Suprapubic skin (tissue), 4 donors: ENCODE measurements around the gene TRRAP. TPM values are rescaled to one million over a fixed set of nuclear protein-coding genes. Genes with fewer than 3 reads are reported as not detected.
A peak's percentile ranks its signal among the peaks of the same experiment; 100 is the strongest.

Experiments
- DNase-seq, 2 donors: peaks; one replicate each; pipeline ENCODE4 v3.0.0-alpha.2; 2019; ENCODE audit warnings: low spot score in 2 of 2
- H3K27ac ChIP-seq: fragments of 200-600 bp; sonication (generic); one replicate; pipeline ENCODE4 v1.5.1; 2019
- H3K27me3 ChIP-seq: fragments of 200-600 bp; sonication (generic); one replicate; pipeline ENCODE4 v1.5.1; 2019
- H3K36me3 ChIP-seq: fragments of 200-600 bp; sonication (generic); one replicate; pipeline ENCODE4 v1.5.1; 2019
- H3K4me1 ChIP-seq: fragments of 200-600 bp; sonication (generic); one replicate; pipeline ENCODE4 v1.5.1; 2019
- H3K4me3 ChIP-seq: fragments of 200-600 bp; sonication (generic); one replicate; pipeline ENCODE4 v1.5.1; 2019; ENCODE audit warnings: mild to moderate bottlenecking
- H3K9me3 ChIP-seq: fragments of 200-600 bp; sonication (generic); one replicate; pipeline ENCODE4 v1.5.1; 2019
- CTCF ChIP-seq, 2 donors: fragments of 200-600 bp in 1 of 2; fragments of 450-650 bp in 1 of 2; sonication (generic) in 1 of 2; IDR thresholded peaks; one replicate each; pipeline ENCODE4 v1.5.1; 2016 to 2019; ENCODE audit warnings: antibody characterized with exemption in 2 of 2, mild to moderate bottlenecking in 1 of 2, moderate library complexity in 1 of 2
- EP300 ChIP-seq: sonication (generic); formaldehyde crosslinking; IDR thresholded peaks from one replicate; pipeline ENCODE4 v1.6.1; 2017; ENCODE audit warnings: antibody characterized with exemption
- POLR2A ChIP-seq, 2 donors: fragments of 450-650 bp; IDR thresholded peaks; one replicate each; pipeline ENCODE4 v1.6.1; 2017; ENCODE audit warnings: antibody characterized with exemption in 2 of 2, mild to moderate bottlenecking in 2 of 2, moderate library complexity in 2 of 2
- POLR2AphosphoS5 ChIP-seq, 3 donors: sonication (generic); formaldehyde crosslinking; IDR thresholded peaks; one replicate each; pipeline ENCODE4 v1.6.1; 2017; ENCODE audit warnings: antibody characterized with exemption in 3 of 3
- WGBS: methylation state at CpG from one replicate; pipeline ENCODE4 v1.1.5; 2018; 5-methylcytosine and 5-hydroxymethylcytosine counted together
- total RNA-seq, 4 donors: library from RNA; depleted of rRNA; stranded (reverse); fragments of >200 nt; gene quantifications; one replicate each; pipeline ENCODE4 v1.1.0, GENCODE V29; 2016

The TRRAP gene
- total RNA-seq, 4 donors from 2014 or later = 46.2 to 97.1 (median 65.7) TPM

DNA sequence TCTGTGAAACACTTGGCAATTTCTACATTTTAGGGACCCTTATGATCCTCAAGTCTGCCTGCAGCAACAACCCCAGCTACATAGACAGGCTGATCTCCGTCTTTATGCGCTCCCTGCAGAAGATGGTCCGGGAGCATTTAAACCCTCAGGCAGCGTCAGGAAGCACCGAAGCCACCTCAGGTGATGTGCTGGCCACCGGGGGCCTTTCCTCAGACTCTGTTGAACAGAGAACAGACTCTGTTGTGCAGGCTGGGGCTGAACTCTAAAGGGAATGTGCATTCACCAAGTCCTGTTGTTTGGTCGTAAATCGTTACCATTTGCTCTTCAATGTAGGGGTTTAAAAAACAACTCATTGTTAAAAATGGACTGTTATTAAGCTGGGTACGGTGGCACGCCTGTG lies 86.3 kb downstream of the TRRAP start:
- WGBS = 94% methylated on average over 10 of the region's 10 CpGs
- H3K36me3 ChIP-seq = peaks cover 94% of the 10 kb centered on the region

DNA sequence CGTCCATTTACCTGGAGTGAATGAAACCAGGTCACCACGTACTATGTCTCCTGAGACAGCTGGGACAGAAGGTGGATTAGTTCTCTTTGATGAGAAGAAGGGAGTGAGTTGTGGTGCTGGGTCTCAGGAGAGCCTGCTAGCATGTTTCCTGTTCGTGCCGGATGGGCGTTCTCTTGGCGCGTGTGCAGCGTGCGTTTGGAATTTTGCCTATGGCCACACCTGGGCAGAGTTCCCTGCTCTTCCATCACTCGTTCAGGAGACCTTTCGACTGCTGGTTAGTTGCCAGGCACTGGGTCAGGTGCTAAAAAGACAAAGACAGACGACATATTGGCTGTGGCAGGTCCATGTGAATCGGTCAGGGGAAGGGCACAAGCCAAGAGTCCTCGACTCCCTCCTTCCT lies 90.3 kb downstream of the TRRAP start:
- no peaks in the 10 kb centered on the region for H3K9me3 ChIP-seq
- H3K36me3 ChIP-seq = peaks cover 99% of the 10 kb centered on the region
- no peak overlapping the region for H3K4me3 ChIP-seq
- H3K27me3 ChIP-seq = no peaks in the 10 kb centered on the region
- 54% methylated on average over 14 of the region's 14 CpGs for WGBS
- DNase-seq = no peak
- no peaks in the 10 kb centered on the region for H3K4me1 ChIP-seq
- TF ChIP-seq CTCF (IDR thresholded peaks at IDR 0.05) (no peak), EP300 (no peak), POLR2AphosphoS5 (IDR thresholded peaks at IDR 0.05) (no peak), POLR2A (IDR thresholded peaks at IDR 0.05) (no peak)
- no peak overlapping the region for H3K27ac ChIP-seq

More for the DNA sequence above, 86.3 kb downstream of the TRRAP start:
- no peaks in the 10 kb centered on the region for H3K9me3 ChIP-seq
- TF ChIP-seq EP300 = no peak
- TF ChIP-seq CTCF (IDR thresholded peaks at IDR 0.05) = no peak
- no peak for TF ChIP-seq POLR2AphosphoS5 (IDR thresholded peaks at IDR 0.05)
- no peak for TF ChIP-seq POLR2A (IDR thresholded peaks at IDR 0.05)
- no peaks in the 10 kb centered on the region for H3K4me1 ChIP-seq
- H3K27ac ChIP-seq = no peak overlapping the region
- no peak for DNase-seq
- H3K27me3 ChIP-seq = no peaks in the 10 kb centered on the region
- H3K4me3 ChIP-seq = no peak overlapping the region

DNA sequence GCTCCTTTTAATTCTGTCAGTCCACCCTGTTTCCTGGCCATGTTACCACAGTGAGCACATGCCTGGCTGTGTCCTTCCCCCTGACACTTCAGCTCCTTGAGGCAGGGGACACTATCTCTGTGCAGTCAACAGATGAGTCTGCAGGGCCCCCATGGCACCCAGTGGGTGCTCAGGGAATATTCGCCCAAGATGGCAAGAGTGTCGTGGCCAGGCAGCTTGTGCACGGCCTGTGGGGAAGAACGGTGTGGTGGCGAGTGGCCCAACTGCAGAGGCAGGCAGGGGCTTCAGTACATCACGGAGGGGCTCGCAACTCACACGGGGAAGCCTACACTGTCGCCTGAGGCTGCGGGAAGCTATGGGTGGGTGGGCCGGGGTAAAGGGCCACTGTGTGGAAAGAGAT lies 91.1 kb downstream of the TRRAP start:
- no CpG with 5 or more reads among the region's 11 CpGs for WGBS
- Histone ChIP-seq H3K27ac (no peak overlapping the region), H3K9me3 (no peaks in the 10 kb centered on the region), H3K36me3 (peaks cover 99% of the 10 kb centered on the region), H3K4me1 (no peaks in the 10 kb centered on the region), H3K4me3 (no peak overlapping the region), H3K27me3 (no peaks in the 10 kb centered on the region)
- no peak for TF ChIP-seq EP300
- no peak for TF ChIP-seq POLR2A (IDR thresholded peaks at IDR 0.05)
- TF ChIP-seq POLR2AphosphoS5 (IDR thresholded peaks at IDR 0.05) = no peak
- no peak for TF ChIP-seq CTCF (IDR thresholded peaks at IDR 0.05)
- DNase-seq = no peak

GRCh38 chr7:98970016-98970615 lies 91.8 kb downstream of the TRRAP start:
- H3K27me3 ChIP-seq = no peaks in the 10 kb centered on the region
- 88% methylated on average over 21 of the region's 24 CpGs for WGBS
- DNase-seq = no peak

DNA sequence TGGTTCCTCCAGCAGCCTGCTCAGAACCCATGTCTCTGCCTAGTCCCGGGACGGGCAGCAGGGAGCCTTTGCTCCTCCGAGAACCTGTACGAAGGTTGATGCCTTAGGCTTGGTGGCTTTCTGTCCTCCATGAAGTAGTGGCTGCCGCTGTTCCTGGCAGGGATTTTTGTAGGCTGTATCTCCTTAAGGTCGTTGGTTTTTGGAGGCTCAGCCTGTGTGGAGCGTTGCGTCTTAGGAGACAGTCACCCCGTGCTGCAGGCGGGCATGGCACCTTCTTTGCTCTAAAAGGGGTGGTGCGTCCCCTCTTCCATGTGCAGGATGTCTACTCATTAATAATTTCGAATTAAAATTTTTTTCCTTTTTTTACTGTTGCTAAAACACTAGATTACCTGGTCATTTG lies 92.5 kb downstream of the TRRAP start:
- Histone ChIP-seq H3K4me3 (no peak overlapping the region), H3K36me3 (peaks cover 99% of the 10 kb centered on the region), H3K4me1 (no peaks in the 10 kb centered on the region), H3K9me3 (no peaks in the 10 kb centered on the region), H3K27ac (no peak overlapping the region), H3K27me3 (no peaks in the 10 kb centered on the region)
- 89% methylated on average over 11 of the region's 12 CpGs for WGBS
- no peak for TF ChIP-seq POLR2AphosphoS5 (IDR thresholded peaks at IDR 0.05)
- TF ChIP-seq CTCF (IDR thresholded peaks at IDR 0.05) = no peak
- TF ChIP-seq EP300 = no peak
- TF ChIP-seq POLR2A (IDR thresholded peaks at IDR 0.05) = no peak
- DNase-seq = peak in 1 of 2 donors; percentile 69

More at GRCh38 chr7:98970016-98970615, 91.8 kb downstream of the TRRAP start:
- no peak for TF ChIP-seq CTCF (IDR thresholded peaks at IDR 0.05)
- no peak for TF ChIP-seq EP300
- no peak for TF ChIP-seq POLR2A (IDR thresholded peaks at IDR 0.05)
- no peak for TF ChIP-seq POLR2AphosphoS5 (IDR thresholded peaks at IDR 0.05)
- peaks cover 99% of the 10 kb centered on the region for H3K36me3 ChIP-seq
- no peak overlapping the region for H3K27ac ChIP-seq
- no peaks in the 10 kb centered on the region for H3K4me1 ChIP-seq
- H3K4me3 ChIP-seq = no peak overlapping the region
- H3K9me3 ChIP-seq = no peaks in the 10 kb centered on the region
